B cell (primary cell): ENCODE measurements around the gene STK24. TPM values are rescaled to one million over a fixed set of nuclear protein-coding genes. Genes with fewer than 3 reads are reported as not detected.

Experiments
- ATAC-seq: fragments of 200-7000 bp; cut with Tn5 transposase; one replicate; pipeline ENCODE4 v1.10.0; 2021; ENCODE audit warnings: low read depth, mild to moderate bottlenecking, moderate number of reproducible peaks, moderate library complexity
- CTCF ChIA-PET: fragments of 350-600 bp; sonication (Branson Sonifier 250); formaldehyde crosslinking; loops from one replicate; lab custom pipeline; 2021; ENCODE audit warnings: antibody characterized with exemption, inconsistent platforms; lab: Charles Lee
- POLR2A ChIA-PET: fragments of 350-600 bp; sonication (Branson Sonifier 250); formaldehyde crosslinking; loops from one replicate; lab custom pipeline; 2021; ENCODE audit warnings: antibody characterized with exemption; lab: Charles Lee
- DNase-seq: peaks from one replicate; pipeline ENCODE4 v3.0.0; 2013
- H2AFZ ChIP-seq: 2 replicates; pipeline ENCODE4 v1.6.1; 2012; ENCODE audit warnings: mild to moderate bottlenecking, low read depth, low read length; ENCODE audit not compliant: insufficient read depth, poor library complexity, severe bottlenecking
- H3K27ac ChIP-seq, 2 donors: 1 replicate in 1 of 2; 2 replicates in 1 of 2; pipeline ENCODE4 v1.5.1; 2012 to 2013; ENCODE audit warnings: low read length in 2 of 2, mild to moderate bottlenecking in 2 of 2, moderate library complexity in 1 of 2
- H3K27me3 ChIP-seq, 4 experiments: fragments of 200-600 bp in 1 of 4; sonication (generic) in 1 of 4; replicated peaks in 1 of 4; 1 replicate in 2 of 4; 2 replicates in 2 of 4; pipeline versions ENCODE4 v1.6.1 to v1.7.0; 2013 to 2016; ENCODE audit warnings: low read length in 3 of 4, mild to moderate bottlenecking in 2 of 4, mixed read lengths in 1 of 4, moderate library complexity in 1 of 4; ENCODE audit not compliant: insufficient read depth in 4 of 4, control insufficient read depth in 3 of 4; ENCODE audit errors: control extremely low read depth in 1 of 4
- H3K36me3 ChIP-seq, 2 experiments: replicated peaks in 1 of 2; 1 replicate in 1 of 2; 2 replicates in 1 of 2; pipeline versions ENCODE4 v1.6.1 to v1.7.1; 2013; ENCODE audit warnings: low read length in 1 of 2; ENCODE audit not compliant: insufficient read depth in 2 of 2, control insufficient read depth in 1 of 2; ENCODE audit errors: control extremely low read depth in 1 of 2, extremely low read depth in 1 of 2
- H3K4me1 ChIP-seq, 2 donors: fragments of 200-600 bp in 1 of 2; sonication (generic) in 1 of 2; 1 replicate in 1 of 2; 2 replicates in 1 of 2; pipeline versions ENCODE4 v1.5.1 to v1.6.1; 2013 to 2017; ENCODE audit warnings: low read length in 2 of 2; ENCODE audit not compliant: control insufficient read depth in 2 of 2, insufficient read depth in 2 of 2
- H3K4me2 ChIP-seq: replicated peaks from 2 replicates; pipeline ENCODE3; 2012; ENCODE audit warnings: mild to moderate bottlenecking, low read depth, low read length; ENCODE audit not compliant: poor library complexity, severe bottlenecking
- H3K4me3 ChIP-seq, 5 experiments: fragments of 200-600 bp in 1 of 5; sonication (generic) in 1 of 5; 1 replicate in 3 of 5; 2 replicates in 2 of 5; pipeline versions ENCODE4 v1.5.1 to v1.7.0; 2011 to 2016; ENCODE audit warnings: low read length in 4 of 5, mild to moderate bottlenecking in 4 of 5, low read depth in 2 of 5, control low read depth in 1 of 5, moderate library complexity in 1 of 5; ENCODE audit not compliant: insufficient read depth in 1 of 5; ENCODE audit errors: control extremely low read depth in 1 of 5, extremely low read depth in 1 of 5
- H3K79me2 ChIP-seq: fragments of 200-600 bp; sonication (generic); one replicate; pipeline ENCODE4 v1.6.0; 2016; ENCODE audit warnings: low read length; ENCODE audit not compliant: control insufficient read depth, insufficient read depth
- H3K9ac ChIP-seq: fragments of 200-600 bp; sonication (generic); 2 replicates; pipeline ENCODE4 v1.6.1; 2017; ENCODE audit warnings: mild to moderate bottlenecking, low read length, moderate library complexity
- H3K9me3 ChIP-seq, 3 donors: one replicate each; pipeline versions ENCODE4 v1.6.1 to v1.7.1; 2013; ENCODE audit warnings: low read length in 2 of 3; ENCODE audit not compliant: control insufficient read depth in 2 of 3, insufficient read depth in 1 of 3; ENCODE audit errors: control extremely low read depth in 1 of 3
- H4K20me1 ChIP-seq: 2 replicates; pipeline ENCODE4 v1.6.0; 2012; ENCODE audit warnings: mild to moderate bottlenecking, low read length; ENCODE audit not compliant: insufficient read depth, control insufficient read depth, poor library complexity, severe bottlenecking
- H3K27ac Mint-ChIP-seq: one replicate; pipeline ENCODE4 v1.8.0; 2021; ENCODE audit warnings: mixed read lengths
- H3K27me3 Mint-ChIP-seq: one replicate; pipeline ENCODE4 v1.8.0; 2021; ENCODE audit warnings: mixed read lengths
- H3K4me1 Mint-ChIP-seq: one replicate; pipeline ENCODE4 v1.8.0; 2021; ENCODE audit warnings: mixed read lengths
- H3K4me3 Mint-ChIP-seq: one replicate; pipeline ENCODE4 v1.8.0; 2021; ENCODE audit warnings: mixed read lengths
- H3K9me3 Mint-ChIP-seq: one replicate; pipeline ENCODE4 v1.8.0; 2022; ENCODE audit warnings: mixed read lengths; ENCODE audit not compliant: insufficient read depth
- CTCF ChIP-seq: fragments of 200-600 bp; IDR thresholded peaks from one replicate; pipeline ENCODE4 v1.8.0; 2022; ENCODE audit warnings: antibody characterized with exemption, mild to moderate bottlenecking
- EZH2 ChIP-seq: IDR thresholded peaks from 2 replicates; pipeline ENCODE4 v1.6.1; 2012; ENCODE audit warnings: borderline replicate concordance, low read depth, mild to moderate bottlenecking, moderate library complexity, low read length; ENCODE audit not compliant: insufficient read depth, poor library complexity, severe bottlenecking
- WGBS: methylation state at CpG from one replicate; pipeline ENCODE4 v1.1.5; 2013; ENCODE audit warnings: missing lambda C conversion rate; ENCODE audit not compliant: insufficient coverage; 5-methylcytosine and 5-hydroxymethylcytosine counted together
- intact Hi-C: fragments of 100-400 bp; cut with micrococcal nuclease; formaldehyde crosslinking; loops from one replicate; pipeline ENCODE4 v1.10.0; 2022
- polyA plus RNA-seq: library from polyadenylated mRNA; depleted of rRNA; stranded (reverse); fragments of >200 nt; gene quantifications from 2 replicates; pipeline ENCODE4 v1.2.3, GENCODE V29; 2012
- total RNA-seq, 2 donors: library from RNA; stranded (reverse); fragments of 120-200 nt in 1 of 2; gene quantifications; 1 replicate in 1 of 2; 2 replicates in 1 of 2; pipeline versions ENCODE4 v1.2.3 to v1.2.4, GENCODE V29; 2013 to 2022

The STK24 gene
- total and polyA plus RNA-seq, 2 donors (not counting 1 experiment from before 2014, with no cell fraction given) = 47.2 to 117 TPM

GRCh38 chr13:98508685-98509084, 68.2 kb downstream of the STK24 start:
- intact Hi-C loops = loop anchor here (1.0 to 10.0 kb wide), 4 partner anchors 32 to 1074 kb away; partner anchors contain the start of gene RAP2A
- peak overlapping the region; percentile 97 for H3K27ac Mint-ChIP-seq
- ATAC-seq = no peak
- H3K27me3 Mint-ChIP-seq = no peaks in the 10 kb centered on the region
- WGBS = 100% methylated on average over 1 of the region's 2 CpGs
- Histone ChIP-seq H2AFZ (no peak overlapping the region), H3K4me3 (peak overlapping the region in 1 of 5 experiments; percentile 49), H3K4me1 (peaks cover 85 to 95% of the 10 kb centered on the region in 2 donors), H4K20me1 (peaks cover 16% of the 10 kb centered on the region), H3K27me3 (no peaks in the 10 kb centered on the region), H3K79me2 (peaks cover 96% of the 10 kb centered on the region), H3K27ac (peak overlapping the region; percentile 80 to 94), H3K9me3 (no peaks in the 10 kb centered on the region), H3K36me3 (peaks cover 0 to 17% of the 10 kb centered on the region in 2 experiments), H3K4me2 (peak overlapping the region; percentile 66), H3K9ac (peak overlapping the region; percentile 46)
- no peak for TF ChIP-seq CTCF
- TF ChIP-seq EZH2 = no peak
- no peak for DNase-seq
- CTCF ChIA-PET = interaction anchor here (0.8 to 2.3 kb wide), 6 partner anchors 20 to 144 kb away, joined by 3 to 10 read pairs (median 3); no protein-coding TSS in a partner anchor
- H3K9me3 Mint-ChIP-seq = no peaks in the 10 kb centered on the region
- peaks cover 98% of the 10 kb centered on the region for H3K4me1 Mint-ChIP-seq
- peak overlapping the region; percentile 69 for H3K4me3 Mint-ChIP-seq
- POLR2A ChIA-PET = interaction anchor here (1.1 to 1.9 kb wide), 2 partner anchors 62 to 67 kb away, joined by 3 to 7 read pairs; no protein-coding TSS in a partner anchor

- DNase-seq (no peak), ATAC-seq (no peak)
- intact Hi-C loops = loop anchor here (2.0 to 10.0 kb wide), 3 partner anchors 31 to 1073 kb away; partner anchors contain the start of gene RAP2A
- Mint-ChIP-seq H3K4me3 (peak overlapping the region; percentile 69), H3K4me1 (peaks cover 98% of the 10 kb centered on the region), H3K27ac (peak overlapping the region; percentile 97), H3K27me3 (no peaks in the 10 kb centered on the region), H3K9me3 (no peaks in the 10 kb centered on the region)
- Histone ChIP-seq H3K27me3 (no peaks in the 10 kb centered on the region), H3K9me3 (no peaks in the 10 kb centered on the region), H3K4me1 (peaks cover 89 to 95% of the 10 kb centered on the region in 2 donors), H3K36me3 (peaks cover 0 to 16% of the 10 kb centered on the region in 2 experiments), H3K9ac (peak overlapping the region; percentile 46), H3K79me2 (peaks cover 98% of the 10 kb centered on the region), H3K4me2 (peak overlapping the region; percentile 66), H4K20me1 (peaks cover 20% of the 10 kb centered on the region), H2AFZ (no peak overlapping the region), H3K27ac (peak overlapping the region; percentile 80 to 94), H3K4me3 (peak overlapping the region in 1 of 5 experiments; percentile 49)
- no CpG with 5 or more reads among the region's 2 CpGs for whole genome bisulfite sequencing
- TF ChIP-seq CTCF = no peak
- CTCF ChIA-PET = interaction anchor here (0.9 to 1.3 kb wide), 3 partner anchors 20 to 145 kb away, joined by 3 to 5 read pairs (median 3); no protein-coding TSS in a partner anchor
- POLR2A ChIA-PET = interaction anchor here (1.9 kb wide), 1 partner anchor 63 kb away, joined by 7 read pairs; no protein-coding TSS in a partner anchor
Observed at GRCh38 chr13:98508280-98508679, 68.6 kb downstream of the STK24 start.
